Spinal cord (tissue), 10 donors: ENCODE data around the gene SIGLEC10. TPM values are rescaled to one million over a fixed set of nuclear protein-coding genes. Genes with fewer than 3 reads are reported as not detected.
"Not testable (repeated sequence)": the region's sequence is repeated elsewhere in the genome, so short reads cannot be mapped to it uniquely, and the experiment has no call there.

ENCODE experiments used
- DNase-seq, 6 donors: peaks; one replicate each; pipeline versions ENCODE4 v3.0.0 to v3.0.0-alpha.2; 2013 to 2015; ENCODE audit warnings: low spot score in 6 of 6, low read depth in 4 of 6
- H3K27ac ChIP-seq: one replicate; pipeline ENCODE4 v1.5.1; 2013; ENCODE audit warnings: low read depth, low read length, control low read depth
- H3K27me3 ChIP-seq: one replicate; pipeline ENCODE4 v1.6.1; 2013; ENCODE audit warnings: low read length; ENCODE audit not compliant: control insufficient read depth, insufficient read depth
- H3K36me3 ChIP-seq: one replicate; pipeline ENCODE4 v1.6.1; 2013; ENCODE audit warnings: low read length; ENCODE audit not compliant: control insufficient read depth, insufficient read depth
- H3K4me1 ChIP-seq: one replicate; pipeline ENCODE4 v1.6.1; 2013; ENCODE audit warnings: low read length; ENCODE audit not compliant: control insufficient read depth, insufficient read depth
- H3K4me3 ChIP-seq: one replicate; pipeline ENCODE4 v1.5.1; 2013; ENCODE audit warnings: low read depth, low read length, control low read depth
- H3K9me3 ChIP-seq: one replicate; pipeline ENCODE4 v1.6.1; 2013; ENCODE audit warnings: low read length; ENCODE audit not compliant: control insufficient read depth, insufficient read depth
- WGBS: methylation state at CpG from one replicate; pipeline ENCODE4 v1.1.5; 2013; ENCODE audit warnings: missing lambda C conversion rate; ENCODE audit not compliant: insufficient coverage; 5-methylcytosine and 5-hydroxymethylcytosine counted together
- polyA plus RNA-seq, 2 donors: library from polyadenylated mRNA; unstranded; fragments of 120-200 nt; gene quantifications; one replicate each; pipeline ENCODE4 v1.2.1, GENCODE V29; 2013; ENCODE audit not compliant: insufficient read length in 2 of 2
- total RNA-seq, 2 donors: library from RNA; depleted of rRNA in 1 of 2; stranded (reverse); fragments of 120-200 nt in 1 of 2; fragments of >200 nt in 1 of 2; gene quantifications; one replicate each; pipeline versions ENCODE4 v1.2.3 to v1.2.4, GENCODE V29; 2013 to 2014
- donor health status: healthy.

SIGLEC10 gene
- total and polyA plus RNA-seq, 4 donors, result 3.1 to 7.1 (median 5.1) TPM

- WGBS, result 82% methylated on average over 11 of the region's 11 CpGs
- Histone ChIP-seq H3K27me3 (no peaks in the 10 kb centered on the region), H3K9me3 (no peaks in the 10 kb centered on the region), H3K4me1 (no peaks in the 10 kb centered on the region), H3K27ac (no peak overlapping the region), H3K4me3 (no peak overlapping the region), H3K36me3 (no peaks in the 10 kb centered on the region)
- DNase-seq, result no peak
Observed at GRCh38 chr19:51457351-51458013, 40.0 kb upstream of the SIGLEC10 start.

DNA sequence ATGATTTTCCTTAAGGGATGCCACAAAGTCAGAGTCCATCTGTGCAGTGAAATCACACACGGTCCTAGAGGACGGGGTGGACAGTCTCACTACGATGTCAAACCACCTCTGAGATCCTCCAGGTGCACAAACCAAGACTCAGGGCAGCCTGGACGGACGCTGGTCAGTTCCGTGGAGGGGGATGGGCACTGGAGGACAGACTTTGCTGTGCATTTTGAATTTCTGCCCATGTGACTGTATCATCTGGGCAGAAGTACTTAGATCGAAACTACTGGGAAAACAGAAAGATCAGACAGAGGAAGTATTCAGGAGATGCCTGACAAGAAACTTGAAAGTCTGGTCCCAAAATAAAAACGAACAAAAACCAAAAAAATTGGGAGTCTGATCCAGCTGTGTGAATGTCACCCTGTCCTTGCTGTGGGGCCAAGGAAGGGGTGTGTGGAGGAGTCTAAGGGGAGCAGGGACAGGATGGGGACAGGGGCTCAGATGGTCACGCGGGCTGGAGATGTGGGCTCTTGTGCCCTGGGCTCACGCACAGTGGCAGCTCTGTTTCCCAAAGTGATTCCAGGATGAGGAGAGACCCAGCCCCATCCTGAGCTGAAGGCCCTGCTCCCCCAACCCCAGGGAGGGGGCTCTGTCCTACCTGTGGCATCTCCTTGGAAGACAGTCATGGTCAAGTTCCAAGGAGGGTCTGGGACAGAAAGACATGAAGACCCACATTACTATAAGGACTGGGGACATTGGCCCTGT, 39.3 kb upstream of the SIGLEC10 start:
- Histone ChIP-seq H3K4me3 (no peak overlapping the region), H3K27ac (no peak overlapping the region), H3K27me3 (no peaks in the 10 kb centered on the region), H3K36me3 (no peaks in the 10 kb centered on the region), H3K9me3 (no peaks in the 10 kb centered on the region), H3K4me1 (no peaks in the 10 kb centered on the region)
- 77% methylated on average over 11 of the region's 11 CpGs for WGBS
- no peak for DNase-seq

DNA sequence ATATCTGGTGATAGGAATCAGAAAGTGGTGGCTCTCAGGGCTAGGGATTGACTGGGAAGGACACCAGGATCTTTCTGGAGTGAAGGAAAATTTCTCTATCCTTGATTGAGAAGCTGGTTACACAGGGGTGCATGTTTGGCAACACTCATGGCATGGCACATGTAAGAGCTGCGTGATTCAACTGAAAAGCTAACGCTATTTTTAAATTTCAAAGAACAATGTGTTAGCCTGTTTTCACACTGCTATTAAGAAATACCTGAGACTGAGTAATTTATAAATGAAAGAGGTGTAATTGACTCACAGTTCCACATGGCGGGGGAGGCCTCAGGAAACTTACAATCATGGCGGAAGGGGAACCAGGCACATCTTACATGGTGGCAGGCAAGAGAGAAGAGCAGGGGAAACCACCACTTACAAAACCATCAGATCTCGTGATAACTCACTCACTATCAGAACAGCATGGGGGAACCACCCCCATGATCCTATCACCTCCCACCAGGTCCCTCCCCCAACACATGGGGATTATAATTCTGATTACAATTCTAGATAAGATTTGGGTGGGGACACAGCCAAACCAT, 33.4 kb upstream of the SIGLEC10 start:
- 100% methylated on average over 1 of the region's 5 CpGs for WGBS
- Histone ChIP-seq H3K9me3 (no peaks in the 10 kb centered on the region), H3K36me3 (no peaks in the 10 kb centered on the region), H3K27me3 (no peaks in the 10 kb centered on the region), H3K4me3 (no peak overlapping the region), H3K4me1 (no peaks in the 10 kb centered on the region), H3K27ac (no peak overlapping the region)
- DNase-seq, result no peak

GRCh38 chr19:51448411-51449016, 31.1 kb upstream of the SIGLEC10 start:
- no peaks in the 10 kb centered on the region for H3K4me1 ChIP-seq
- no peak for DNase-seq
- no peak overlapping the region for H3K4me3 ChIP-seq
- no peaks in the 10 kb centered on the region for H3K9me3 ChIP-seq
- no peak overlapping the region for H3K27ac ChIP-seq
- no peaks in the 10 kb centered on the region for H3K27me3 ChIP-seq
- no peaks in the 10 kb centered on the region for H3K36me3 ChIP-seq
- 52% methylated on average over 10 of the region's 13 CpGs for WGBS

DNA sequence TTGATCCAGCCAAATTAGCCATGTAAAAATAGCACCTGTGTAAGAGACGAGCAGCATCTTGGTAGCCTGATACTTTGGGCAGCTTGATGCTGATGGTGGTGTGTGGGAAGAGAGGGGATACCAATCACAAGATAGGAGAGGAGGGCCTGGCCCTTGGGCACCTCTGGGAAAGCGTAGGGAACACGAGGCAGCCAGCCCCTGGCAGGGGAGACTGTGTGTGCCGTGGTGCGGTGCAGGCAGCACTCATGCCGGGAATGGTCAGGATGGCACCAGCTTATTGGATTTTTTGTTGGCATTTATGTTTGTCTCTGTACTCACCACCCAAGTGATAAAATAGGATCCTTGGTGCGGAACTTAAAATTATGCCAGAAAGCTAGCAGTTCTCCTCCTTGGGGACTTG, 30.6 kb upstream of the SIGLEC10 start:
- no peak overlapping the region for H3K27ac ChIP-seq
- H3K4me3 ChIP-seq, result no peak overlapping the region
- WGBS, result 77% methylated on average over 4 of the region's 7 CpGs
- H3K36me3 ChIP-seq, result no peaks in the 10 kb centered on the region
- no peaks in the 10 kb centered on the region for H3K27me3 ChIP-seq
- no peaks in the 10 kb centered on the region for H3K9me3 ChIP-seq
- DNase-seq, result no peak
- no peaks in the 10 kb centered on the region for H3K4me1 ChIP-seq

- H3K4me1 ChIP-seq, H3K4me3 ChIP-seq, H3K27me3 ChIP-seq, H3K36me3 ChIP-seq, H3K27ac ChIP-seq, H3K9me3 ChIP-seq, DNase-seq: not testable (repeated sequence)
- 93% methylated on average over 2 of the region's 3 CpGs for WGBS
Observed at GRCh38 chr19:51447510-51447909, 30.1 kb upstream of the SIGLEC10 start.

DNA sequence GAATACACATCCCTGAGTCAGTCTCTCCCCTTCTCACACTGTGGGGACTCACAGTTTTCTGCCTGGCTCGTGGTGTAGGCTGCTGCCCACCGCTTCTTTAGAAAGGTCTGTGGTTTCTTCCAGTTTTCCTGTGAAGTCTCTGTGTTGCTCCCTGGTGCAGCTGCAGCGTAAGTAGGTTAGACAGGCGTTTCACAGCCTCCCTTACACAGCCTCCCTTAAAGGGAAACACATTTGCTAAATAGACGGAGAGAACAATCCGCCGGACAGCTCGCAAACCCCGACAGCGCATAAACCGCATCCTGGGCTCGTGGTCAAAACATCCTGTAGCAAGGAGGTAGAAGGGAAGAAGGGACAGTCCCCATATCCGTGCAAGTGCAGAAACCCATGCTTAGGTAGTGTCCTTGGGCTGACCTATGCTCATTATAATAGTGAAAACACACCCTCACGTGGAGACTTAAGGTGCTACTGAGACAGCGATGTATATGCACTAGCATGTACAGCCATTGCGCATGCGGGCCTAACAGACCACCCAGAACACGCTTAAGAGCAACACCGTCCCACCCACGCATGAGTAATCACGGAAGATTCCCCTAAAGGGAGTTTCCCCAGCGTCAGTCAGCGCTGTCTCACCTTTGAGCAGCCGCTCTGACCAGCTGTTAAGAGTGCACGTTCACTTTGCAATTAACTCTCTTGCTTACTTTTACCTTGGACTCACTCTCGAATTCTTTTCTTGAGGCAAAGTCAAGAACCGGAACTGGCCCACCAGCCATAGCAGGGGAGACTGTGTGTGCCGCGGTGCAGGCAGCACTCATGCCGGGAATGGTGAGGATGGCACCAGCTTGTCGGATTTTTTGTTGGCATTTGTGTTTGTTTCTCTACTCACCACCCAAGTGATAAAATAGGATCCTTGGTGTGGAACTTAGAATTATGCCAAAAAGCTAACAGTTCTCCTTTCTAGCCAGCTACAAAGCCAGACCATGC, 24.3 kb upstream of the SIGLEC10 start:
- Histone ChIP-seq H3K4me3 (no peak overlapping the region), H3K36me3 (no peaks in the 10 kb centered on the region), H3K4me1 (no peaks in the 10 kb centered on the region), H3K27ac (no peak overlapping the region), H3K27me3 (peaks cover 4% of the 10 kb centered on the region), H3K9me3 (no peaks in the 10 kb centered on the region)
- WGBS, result 70% methylated on average over 18 of the region's 31 CpGs
- no peak for DNase-seq

- Histone ChIP-seq H3K4me3 (no peak overlapping the region), H3K36me3 (no peaks in the 10 kb centered on the region), H3K4me1 (no peaks in the 10 kb centered on the region), H3K27me3 (peaks cover 4% of the 10 kb centered on the region), H3K9me3 (no peaks in the 10 kb centered on the region), H3K27ac (no peak overlapping the region)
- no peak for DNase-seq
- 53% methylated on average over 9 of the region's 11 CpGs for WGBS
Observed at GRCh38 chr19:51440846-51441409, 23.5 kb upstream of the SIGLEC10 start.

DNA sequence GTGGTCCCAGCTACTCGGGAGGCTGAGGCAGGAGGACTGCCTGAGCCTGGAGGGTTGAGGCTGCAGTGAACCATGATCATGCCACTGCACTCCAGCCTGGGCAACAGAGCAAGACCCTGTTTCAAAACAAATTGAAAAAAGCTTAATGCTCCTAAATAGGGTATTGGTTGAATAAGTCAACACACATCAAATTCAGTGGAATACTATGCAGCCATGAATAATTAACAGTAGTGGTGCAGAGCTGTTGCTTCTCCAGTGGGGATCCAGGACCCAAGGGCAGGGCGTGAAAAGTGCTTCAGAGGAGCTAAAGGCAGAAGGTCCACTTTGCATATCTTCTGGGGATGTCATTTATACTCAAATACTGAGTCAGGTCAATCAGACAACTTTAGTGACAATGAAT, 22.6 kb upstream of the SIGLEC10 start:
- WGBS, result 88% methylated on average over 2 of the region's 2 CpGs
- Histone ChIP-seq H3K27ac (no peak overlapping the region), H3K4me3 (no peak overlapping the region), H3K9me3 (no peaks in the 10 kb centered on the region), H3K27me3 (peaks cover 4% of the 10 kb centered on the region), H3K36me3 (no peaks in the 10 kb centered on the region), H3K4me1 (no peaks in the 10 kb centered on the region)
- DNase-seq, result no peak
